ENCODE measurements around the gene TMEM86B.

Gene TMEM86B

GRCh38 chr19:55265723-55266386, 37.3 kb upstream of the TMEM86B start:
- TF ChIP-seq, protein P1, sequence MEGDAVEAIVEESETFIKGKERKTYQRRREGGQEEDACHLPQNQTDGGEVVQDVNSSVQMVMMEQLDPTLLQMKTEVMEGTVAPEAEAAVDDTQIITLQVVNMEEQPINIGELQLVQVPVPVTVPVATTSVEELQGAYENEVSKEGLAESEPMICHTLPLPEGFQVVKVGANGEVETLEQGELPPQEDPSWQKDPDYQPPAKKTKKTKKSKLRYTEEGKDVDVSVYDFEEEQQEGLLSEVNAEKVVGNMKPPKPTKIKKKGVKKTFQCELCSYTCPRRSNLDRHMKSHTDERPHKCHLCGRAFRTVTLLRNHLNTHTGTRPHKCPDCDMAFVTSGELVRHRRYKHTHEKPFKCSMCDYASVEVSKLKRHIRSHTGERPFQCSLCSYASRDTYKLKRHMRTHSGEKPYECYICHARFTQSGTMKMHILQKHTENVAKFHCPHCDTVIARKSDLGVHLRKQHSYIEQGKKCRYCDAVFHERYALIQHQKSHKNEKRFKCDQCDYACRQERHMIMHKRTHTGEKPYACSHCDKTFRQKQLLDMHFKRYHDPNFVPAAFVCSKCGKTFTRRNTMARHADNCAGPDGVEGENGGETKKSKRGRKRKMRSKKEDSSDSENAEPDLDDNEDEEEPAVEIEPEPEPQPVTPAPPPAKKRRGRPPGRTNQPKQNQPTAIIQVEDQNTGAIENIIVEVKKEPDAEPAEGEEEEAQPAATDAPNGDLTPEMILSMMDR (IDR thresholded peaks at IDR 0.05; ENCODE audit: insufficient read depth, low read length, poor library complexity, severe bottlenecking), result no peak
- Histone ChIP-seq H3K4me3 (replicated peaks; ENCODE audit: low read depth, low read length) (no peak overlapping the region), H3K36me3 (ENCODE audit: control insufficient read depth, insufficient read depth, low read length) (no peaks in the 10 kb centered on the region), H3K27me3 (replicated peaks; ENCODE audit: control insufficient read depth, insufficient read depth, low read length) (no peaks in the 10 kb centered on the region)
- no peak for DNase-seq (ENCODE audit: extremely low read depth, insufficient read length)

DNA sequence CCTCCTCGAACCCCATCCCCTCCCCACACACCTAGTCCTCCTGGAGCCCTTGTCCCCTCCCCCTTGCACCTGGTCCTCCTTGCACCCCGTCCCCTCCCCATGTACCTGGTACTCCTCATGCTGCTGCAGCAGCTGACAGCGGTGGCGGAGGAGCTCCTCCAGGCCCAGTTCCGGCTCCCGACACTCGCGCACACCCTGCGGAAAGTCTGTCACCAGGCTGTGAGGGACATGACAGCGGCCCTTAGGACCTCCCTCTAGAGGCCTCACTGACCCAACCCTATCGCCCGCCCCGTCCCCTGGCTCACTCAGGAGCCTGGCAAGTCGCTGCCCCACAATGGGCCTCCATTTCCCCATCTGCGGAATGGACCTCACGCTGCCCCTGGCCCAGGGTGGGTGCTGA, 36.6 kb upstream of the TMEM86B start:
- H3K27me3 ChIP-seq (replicated peaks; ENCODE audit: control insufficient read depth, insufficient read depth, low read length), result no peaks in the 10 kb centered on the region
- H3K4me3 ChIP-seq (replicated peaks; ENCODE audit: low read depth, low read length), result no peak overlapping the region
- TF ChIP-seq, protein P1 (IDR thresholded peaks at IDR 0.05; ENCODE audit: insufficient read depth, low read length, poor library complexity, severe bottlenecking), result no peak
- H3K36me3 ChIP-seq (ENCODE audit: control insufficient read depth, insufficient read depth, low read length), result no peaks in the 10 kb centered on the region
- DNase-seq (ENCODE audit: extremely low read depth, insufficient read length), result no peak

DNA sequence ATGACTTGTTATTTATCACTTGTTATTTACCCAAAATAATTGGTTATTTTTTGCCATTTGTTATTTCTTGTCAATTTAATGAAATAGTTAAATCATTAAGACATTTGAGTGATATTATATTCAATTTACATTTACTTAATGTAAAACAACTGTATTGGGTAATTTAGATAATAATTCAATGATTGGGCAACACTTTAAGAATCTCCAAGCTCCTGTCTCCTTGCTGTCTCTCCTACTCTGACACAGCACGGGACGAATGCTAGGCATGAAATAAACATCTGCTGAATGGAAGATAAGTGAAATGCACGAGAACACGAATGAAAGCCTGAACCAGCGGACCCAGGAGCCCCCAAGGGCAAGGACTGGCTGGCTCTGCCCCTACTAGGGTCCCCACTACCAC, 36.0 kb upstream of the TMEM86B start:
- no peak for DNase-seq (ENCODE audit: extremely low read depth, insufficient read length)
- Histone ChIP-seq H3K36me3 (ENCODE audit: control insufficient read depth, insufficient read depth, low read length) (no peaks in the 10 kb centered on the region), H3K4me3 (replicated peaks; ENCODE audit: low read depth, low read length) (no peak overlapping the region), H3K27me3 (replicated peaks; ENCODE audit: control insufficient read depth, insufficient read depth, low read length) (no peaks in the 10 kb centered on the region)
- TF ChIP-seq, protein P1 (IDR thresholded peaks at IDR 0.05; ENCODE audit: insufficient read depth, low read length, poor library complexity, severe bottlenecking), result no peak

DNA sequence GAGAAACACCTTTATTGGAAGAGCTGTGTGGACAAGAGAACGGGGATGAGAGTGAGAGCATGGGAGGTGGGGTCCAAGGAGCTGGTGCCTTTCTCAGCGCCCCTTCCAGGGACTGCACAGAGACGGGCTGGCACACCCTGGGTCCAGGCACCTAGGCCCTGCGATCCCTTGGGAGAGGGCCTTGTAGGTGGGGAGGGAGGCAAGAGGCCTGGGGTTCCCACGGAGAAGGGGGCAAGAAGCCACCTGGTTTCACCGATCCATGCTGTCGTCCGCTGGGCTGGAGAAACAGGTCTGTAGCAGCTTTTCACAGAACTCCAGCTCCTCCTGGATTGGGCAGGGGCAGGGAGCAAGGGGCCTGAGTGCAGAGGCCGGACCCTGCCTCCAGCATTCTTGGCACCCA, 33.8 kb upstream of the TMEM86B start:
- Histone ChIP-seq H3K36me3 (ENCODE audit: control insufficient read depth, insufficient read depth, low read length) (no peaks in the 10 kb centered on the region), H3K27me3 (replicated peaks; ENCODE audit: control insufficient read depth, insufficient read depth, low read length) (no peaks in the 10 kb centered on the region), H3K4me3 (replicated peaks; ENCODE audit: low read depth, low read length) (no peak overlapping the region)
- no peak for DNase-seq (ENCODE audit: extremely low read depth, insufficient read length)
- TF ChIP-seq, protein P1 (IDR thresholded peaks at IDR 0.05; ENCODE audit: insufficient read depth, low read length, poor library complexity, severe bottlenecking), result no peak

- Histone ChIP-seq H3K4me3 (replicated peaks; ENCODE audit: low read depth, low read length) (no peak overlapping the region), H3K36me3 (ENCODE audit: control insufficient read depth, insufficient read depth, low read length) (no peaks in the 10 kb centered on the region), H3K27me3 (replicated peaks; ENCODE audit: control insufficient read depth, insufficient read depth, low read length) (no peaks in the 10 kb centered on the region)
- TF ChIP-seq, protein P1 (IDR thresholded peaks at IDR 0.05; ENCODE audit: insufficient read depth, low read length, poor library complexity, severe bottlenecking), result no peak
- no peak for DNase-seq (ENCODE audit: extremely low read depth, insufficient read length)
Measured at GRCh38 chr19:55261671-55262126, 33.1 kb upstream of the TMEM86B start.
